HG03571 (cell line): ENCODE measurements around the gene GBE1.
"Not testable (repeated sequence)": the region's sequence is repeated elsewhere in the genome, so short reads cannot be mapped to it uniquely, and the experiment has no call there.

ENCODE experiments used
- ATAC-seq: cut with Tn5 transposase; IDR thresholded peaks from one replicate; pipeline ENCODE4 v1.9.1; 2021; ENCODE audit not compliant: unreplicated experiment

Gene GBE1

DNA sequence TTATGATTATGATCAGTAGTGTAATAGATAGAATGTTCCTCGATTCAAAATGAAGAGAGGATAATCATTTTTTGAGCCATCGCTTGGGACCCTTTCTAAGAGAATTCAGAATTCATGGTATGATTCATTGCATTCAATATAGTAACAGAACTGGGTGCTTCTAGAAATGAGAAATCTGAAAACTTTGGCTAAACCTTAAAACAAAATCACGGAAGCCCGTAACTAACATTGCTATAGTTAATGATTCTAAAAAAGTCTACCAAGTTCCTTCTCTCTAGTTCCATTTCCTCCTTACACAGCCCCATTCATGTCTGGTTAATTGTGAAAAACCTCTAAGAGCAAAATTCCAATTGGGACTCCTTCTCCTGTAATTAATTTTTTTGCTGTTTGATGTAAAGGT, 217.1 kb downstream of the GBE1 start:
- peak; percentile 71 for ATAC-seq

DNA sequence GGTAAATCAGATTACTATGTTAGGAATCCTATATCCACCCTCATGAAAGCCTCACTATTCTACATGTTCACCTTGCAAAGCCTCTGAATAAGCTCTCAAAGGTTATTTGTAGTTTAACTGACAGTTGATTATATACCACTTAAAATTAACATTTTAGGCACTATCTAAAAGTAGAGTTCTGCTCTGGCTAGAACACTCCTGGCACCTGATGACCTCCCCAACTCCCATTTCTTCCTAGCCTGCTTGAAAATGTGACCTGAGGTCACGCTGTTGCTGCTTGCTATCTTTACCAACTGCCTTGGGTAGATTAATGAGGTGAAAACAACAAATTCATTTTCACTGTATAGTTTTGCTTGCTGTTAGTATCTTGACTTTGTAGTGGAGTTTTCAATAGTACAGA, 220.7 kb downstream of the GBE1 start:
- no peak for ATAC-seq

DNA sequence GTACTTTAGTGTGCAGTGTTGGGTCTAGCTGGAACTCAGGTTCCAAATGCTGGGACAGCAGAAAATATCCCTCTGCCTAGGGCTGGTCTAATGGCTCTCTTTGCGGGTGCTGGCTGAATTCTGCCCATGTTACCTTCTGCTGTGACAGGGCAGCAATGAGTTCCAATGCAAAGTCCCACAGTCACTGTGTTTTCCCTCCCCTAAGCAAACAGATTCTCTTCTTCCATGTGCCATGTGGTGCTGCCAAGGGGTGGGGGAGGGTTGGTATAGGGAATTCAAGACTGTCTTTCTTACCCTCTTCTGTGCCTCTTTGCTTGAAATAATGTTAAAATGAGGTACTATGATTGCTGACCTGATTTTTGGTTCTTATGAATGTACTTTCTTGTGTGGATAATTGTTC, 229.6 kb downstream of the GBE1 start:
- ATAC-seq = no peak

DNA sequence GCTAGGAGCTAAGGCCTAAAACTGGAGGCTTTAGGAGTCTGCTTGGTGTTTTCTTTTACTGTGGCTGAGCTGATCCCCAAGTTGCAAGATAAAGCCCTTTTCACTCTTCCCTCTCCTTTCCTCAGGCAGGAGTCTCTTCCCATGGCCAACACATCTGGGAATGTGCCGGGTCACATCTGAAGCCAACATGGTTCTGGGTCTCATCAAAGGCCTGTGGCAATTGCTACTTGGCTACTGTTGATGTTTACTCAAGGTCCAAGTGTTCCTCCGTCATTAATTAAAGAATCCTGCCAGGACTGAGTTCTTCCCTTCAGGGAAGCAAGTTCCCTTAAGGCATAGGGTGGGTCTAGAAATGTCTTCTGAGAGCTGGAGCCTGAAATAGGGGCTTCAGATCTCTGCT, 230.2 kb downstream of the GBE1 start:
- ATAC-seq = no peak

DNA sequence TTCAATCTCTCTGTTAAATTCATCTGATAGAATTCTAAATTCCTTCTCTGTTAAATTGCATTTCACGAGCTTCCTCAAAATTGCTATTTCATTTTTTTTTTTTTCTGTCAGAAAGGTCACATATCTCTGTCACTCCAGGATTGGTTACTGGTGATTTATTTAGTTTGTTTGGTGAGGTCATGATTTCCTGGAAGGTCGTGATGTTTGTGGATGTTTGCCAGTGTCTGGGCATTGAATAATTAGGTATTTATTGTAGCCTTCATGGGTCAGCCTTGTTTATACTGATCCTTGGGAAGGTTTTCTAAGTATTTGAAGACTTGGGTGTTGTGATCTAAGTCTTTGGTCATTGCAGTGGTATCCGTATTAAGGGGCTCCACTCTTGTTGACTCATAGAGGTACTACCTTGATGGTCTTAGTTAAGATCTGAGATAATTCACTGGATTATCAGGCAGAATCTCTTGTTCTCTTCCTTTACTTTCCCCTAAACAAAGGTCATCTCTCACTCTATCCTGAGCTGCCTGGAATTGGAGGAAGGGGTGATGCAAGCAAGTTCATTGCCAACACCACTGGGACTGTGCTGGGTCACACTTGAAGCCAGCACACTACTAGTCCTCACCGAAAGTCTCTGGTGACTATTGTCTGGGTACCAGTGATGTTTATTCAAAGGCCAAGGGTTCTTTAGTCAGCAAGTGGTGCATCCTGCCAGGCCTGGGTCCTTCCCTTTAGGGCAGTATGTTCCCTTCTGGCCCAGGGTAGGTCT, 231.1 kb downstream of the GBE1 start:
- no peak for ATAC-seq

DNA sequence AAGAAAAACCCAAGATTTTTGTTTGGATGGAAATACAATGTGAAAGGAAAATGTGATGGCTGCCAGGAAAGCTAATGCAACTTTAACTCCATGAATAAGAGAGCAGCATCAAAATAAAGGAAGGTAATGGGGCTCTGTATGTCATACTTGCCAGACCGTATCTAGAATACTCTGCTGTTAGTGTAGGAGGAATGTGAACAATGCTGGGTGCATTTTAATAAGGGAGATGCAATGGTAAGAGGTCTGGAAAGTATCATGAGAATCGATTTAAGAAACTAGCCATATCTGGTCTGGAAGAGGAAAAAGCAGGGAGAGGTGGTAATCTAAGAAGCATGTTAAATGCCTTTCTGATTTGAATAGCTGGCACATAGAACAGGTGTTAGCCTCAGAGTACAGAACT, 239.6 kb downstream of the GBE1 start:
- ATAC-seq = no peak

DNA sequence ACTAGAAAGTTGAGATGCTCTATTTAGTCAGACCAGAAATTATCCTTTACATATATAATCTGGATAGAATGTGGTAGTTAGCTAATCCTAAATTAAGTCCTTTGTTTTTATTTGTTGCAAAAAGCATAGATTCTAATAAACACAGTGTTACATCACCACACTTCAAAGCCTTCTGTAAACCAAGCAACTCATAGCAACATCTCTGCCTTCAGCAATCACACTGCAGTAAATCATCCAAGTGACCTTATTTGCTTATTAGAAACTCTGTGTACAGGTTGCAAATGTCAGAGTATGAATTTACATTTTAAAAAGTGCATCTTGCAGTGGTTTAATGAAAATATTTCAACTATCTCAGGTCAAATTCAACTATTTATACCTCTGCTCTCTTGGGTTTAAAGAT, 242.5 kb downstream of the GBE1 start:
- no peak for ATAC-seq

DNA sequence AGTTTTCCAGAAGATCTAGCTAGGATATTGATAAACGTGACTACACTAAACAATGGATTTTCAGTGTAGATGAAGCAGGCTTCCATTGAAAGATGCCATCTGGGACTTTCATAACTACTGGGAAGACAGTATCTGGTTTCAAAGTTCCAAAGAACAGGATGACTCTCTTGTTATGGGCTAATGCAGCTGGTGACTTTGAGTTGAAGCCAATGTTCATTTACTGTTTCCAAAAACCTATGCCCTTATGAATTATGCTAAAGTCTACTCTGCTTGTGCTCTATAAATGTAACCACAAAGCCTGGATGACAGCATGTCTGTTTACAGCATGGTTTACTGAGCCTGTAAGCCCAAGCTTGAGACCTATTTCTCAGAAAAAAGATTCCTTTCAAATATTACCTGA, 245.4 kb downstream of the GBE1 start:
- ATAC-seq = no peak

DNA sequence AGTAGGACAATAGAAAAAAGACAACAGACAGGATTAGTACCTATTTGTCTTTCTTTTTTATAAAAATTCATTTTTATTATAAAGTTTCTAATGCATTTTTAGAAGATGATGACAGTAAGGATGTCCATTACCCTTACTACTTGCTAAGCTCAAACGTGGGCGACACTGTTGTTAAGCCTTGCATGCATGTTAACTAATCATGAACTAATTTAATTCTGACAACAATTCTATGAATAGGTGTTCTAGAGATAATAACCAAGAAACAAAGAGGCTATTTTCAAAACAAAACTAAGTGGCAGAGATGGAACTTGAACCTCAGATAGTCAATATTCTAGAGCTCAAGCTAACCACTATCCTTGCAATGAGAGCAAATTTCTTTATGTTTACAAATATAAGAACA, 247.9 kb downstream of the GBE1 start:
- no peak for ATAC-seq

DNA sequence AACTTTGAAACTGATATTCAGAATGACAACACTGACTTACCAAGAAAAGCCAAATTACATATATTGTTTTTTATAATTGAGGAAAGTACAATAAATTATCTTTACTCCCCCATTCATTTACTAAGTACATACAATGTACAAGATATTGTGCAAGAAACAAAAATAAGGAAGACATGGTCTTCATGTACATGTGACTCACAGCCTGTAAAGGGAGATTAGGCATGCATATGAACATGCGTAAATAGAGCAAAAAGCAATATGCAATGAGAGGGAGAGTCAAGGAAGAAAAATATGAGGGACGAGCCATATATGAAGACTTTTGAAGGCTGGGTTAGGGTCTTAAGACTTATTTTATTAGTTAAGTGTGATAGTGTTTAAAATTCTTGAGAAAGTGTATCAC, 258.4 kb downstream of the GBE1 start:
- ATAC-seq = no peak

DNA sequence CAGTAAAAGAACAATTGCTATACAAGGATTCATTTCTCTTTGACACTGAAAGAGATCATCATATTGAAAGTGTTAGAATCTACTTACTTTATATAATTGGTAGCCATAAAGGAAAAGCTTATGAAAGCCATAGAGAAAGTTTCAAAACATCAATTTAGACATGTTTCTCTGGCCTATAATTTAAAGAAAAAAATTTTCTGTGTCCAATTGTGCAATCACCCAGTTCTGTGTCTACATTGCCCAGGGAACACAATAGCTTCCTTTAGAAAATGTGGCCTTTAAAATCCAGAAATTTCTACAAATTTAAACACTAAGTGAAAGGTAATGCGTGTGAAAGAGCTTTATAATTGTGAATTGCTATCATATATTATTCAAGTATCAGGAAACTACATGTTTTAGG, 259.2 kb downstream of the GBE1 start:
- no peak for ATAC-seq

DNA sequence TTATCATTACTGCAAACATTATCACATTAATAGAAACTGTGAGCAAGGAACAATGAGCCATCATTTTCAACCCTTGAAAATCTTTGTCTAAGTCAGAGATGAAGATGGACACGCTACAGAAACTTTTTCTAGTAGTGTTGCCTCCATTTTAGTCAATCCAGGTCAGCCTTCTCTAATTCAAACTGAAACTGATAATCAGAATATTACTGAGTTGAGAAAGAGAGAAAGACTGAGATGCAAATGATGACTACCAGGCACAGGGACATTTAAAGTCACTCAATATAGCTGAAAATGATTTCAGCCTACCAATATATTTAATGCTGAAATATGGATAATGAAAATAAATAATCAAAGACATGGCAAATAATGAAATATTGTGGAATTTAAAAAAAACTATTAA, 261.4 kb downstream of the GBE1 start:
- ATAC-seq = no peak

DNA sequence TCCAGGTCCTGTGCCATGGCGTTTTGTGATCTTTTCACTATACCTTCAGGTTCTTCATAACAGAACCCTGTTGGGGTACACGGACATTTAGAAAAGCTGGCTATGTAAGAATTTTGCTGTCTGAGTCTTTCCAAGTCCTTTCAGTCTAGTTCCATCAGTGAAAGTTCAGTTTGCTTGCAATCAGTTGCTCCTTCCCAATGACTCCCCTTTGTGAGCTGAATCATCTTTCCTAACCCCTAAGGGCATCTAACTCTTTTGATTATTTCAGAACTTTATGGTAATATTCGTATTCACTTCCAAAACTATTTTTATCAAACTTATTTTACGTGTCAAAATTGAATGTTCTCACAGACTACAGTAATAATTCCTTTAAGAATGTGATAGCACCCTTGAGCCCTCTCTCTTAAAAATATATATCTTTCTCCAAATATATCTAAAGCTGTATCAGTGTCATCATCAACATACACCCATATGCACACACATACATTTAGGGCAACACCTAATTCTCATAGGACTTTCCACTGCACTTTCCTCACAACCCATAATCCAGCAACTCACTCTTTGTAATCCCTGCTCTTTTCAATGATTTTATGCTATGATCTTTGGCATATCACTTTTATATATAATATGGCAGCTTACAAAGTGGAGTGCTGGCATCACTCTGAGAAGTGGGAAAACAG, 263.7 kb downstream of the GBE1 start:
- no peak for ATAC-seq

DNA sequence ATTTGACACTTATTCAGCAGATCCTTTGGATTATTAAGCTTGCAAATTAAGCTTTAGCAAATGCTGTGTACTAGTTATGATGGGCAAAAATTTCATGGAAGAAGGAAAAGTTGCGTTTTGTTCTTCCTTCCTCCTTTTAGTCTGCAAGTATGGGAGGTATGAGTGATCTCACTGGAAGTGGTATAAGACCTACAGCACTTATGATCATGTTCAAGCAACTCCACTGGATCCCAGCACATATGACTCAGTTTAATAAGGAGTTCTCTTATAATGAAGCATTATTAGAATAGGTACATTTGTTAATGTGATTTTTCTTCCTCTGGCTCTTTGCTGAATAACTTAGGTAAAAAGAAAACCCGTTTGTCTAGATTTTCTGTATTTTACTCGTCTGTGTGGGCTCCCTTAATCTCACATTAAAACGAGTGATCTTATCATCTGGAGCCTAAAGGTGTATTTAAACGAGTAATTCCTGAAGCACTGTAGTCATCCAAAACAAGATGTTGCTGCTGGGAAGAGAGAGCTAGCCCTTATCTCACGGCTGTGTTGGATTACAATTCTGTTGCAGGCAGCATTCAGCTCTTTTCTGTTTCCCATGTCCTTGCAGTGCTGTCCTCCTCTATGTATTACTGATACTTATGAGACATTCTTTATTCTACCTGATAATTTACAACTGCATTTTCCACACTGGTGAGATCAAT, 264.9 kb downstream of the GBE1 start:
- no peak for ATAC-seq

DNA sequence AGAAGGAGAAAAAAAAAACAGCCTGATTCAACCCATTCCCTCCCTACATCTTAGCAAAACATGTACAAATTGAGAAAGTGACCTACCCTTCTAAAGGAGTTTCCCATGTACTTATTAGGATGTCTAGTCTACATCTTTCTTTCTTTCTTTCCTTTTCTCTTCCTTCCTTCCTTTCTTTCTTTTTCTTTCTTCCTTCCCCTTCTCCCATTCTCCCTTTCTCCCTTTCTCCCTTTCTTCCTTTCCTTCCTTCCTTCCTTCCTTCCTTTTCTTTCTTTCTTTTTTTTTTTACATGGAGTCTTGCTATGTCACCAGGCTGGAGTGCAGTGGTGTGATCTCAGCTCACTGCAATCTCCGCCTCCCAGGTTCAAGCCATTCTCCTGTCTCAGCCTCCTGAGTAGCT, 269.0 kb downstream of the GBE1 start:
- ATAC-seq = not testable (repeated sequence)

DNA sequence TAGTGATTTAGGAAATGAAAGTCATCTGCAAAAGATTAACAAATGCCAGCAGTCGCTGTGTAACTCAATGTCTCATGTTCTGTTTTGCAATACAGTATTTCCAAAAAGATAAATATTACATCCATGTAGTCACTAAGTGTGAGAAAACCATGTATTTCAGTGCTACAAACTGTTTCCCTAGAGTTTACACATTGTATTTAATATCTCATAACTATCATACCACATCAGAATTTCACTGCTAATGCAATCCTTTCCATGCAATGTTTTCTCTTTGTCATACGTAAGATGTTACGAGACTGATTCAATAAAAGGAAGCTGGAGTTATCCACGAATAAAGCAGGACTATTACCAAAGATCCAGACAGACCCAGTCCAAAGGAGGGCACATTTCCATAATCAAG, 269.4 kb downstream of the GBE1 start:
- ATAC-seq = no peak

DNA sequence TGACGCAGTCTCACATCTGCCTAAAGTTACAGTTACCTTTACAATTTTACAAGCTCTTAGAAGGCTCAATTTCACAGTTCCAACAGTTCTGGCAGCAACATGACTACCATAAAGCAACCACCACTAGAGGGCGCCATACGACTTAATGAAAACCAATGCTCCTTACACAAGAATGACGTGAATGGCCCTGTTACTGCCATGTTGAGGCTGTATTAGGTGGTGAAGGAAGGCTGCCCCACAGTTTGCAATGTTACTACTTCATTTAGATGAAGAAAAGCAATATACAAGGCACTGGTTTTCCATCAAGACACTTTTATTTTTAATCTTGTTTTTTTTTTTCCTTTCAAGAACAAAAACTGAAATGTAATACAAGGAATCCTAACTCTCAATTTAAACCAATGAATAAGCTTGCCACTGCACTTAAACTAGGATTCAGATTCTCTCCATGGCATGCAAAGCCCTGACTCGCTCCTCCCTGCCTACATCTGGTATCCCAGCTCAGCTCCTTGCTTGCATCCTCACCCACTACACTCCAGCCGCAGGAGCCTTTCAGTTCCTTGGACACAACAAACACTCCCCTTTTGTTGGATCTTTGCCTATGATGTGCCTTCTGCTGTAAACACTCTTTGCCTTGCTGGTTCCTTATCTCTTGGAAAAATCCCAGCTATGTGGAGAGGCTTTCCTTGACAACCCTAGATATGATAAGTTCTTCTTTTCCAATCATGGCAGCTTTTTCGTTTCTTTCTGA, 270.7 kb downstream of the GBE1 start:
- ATAC-seq = peak; percentile 90

DNA sequence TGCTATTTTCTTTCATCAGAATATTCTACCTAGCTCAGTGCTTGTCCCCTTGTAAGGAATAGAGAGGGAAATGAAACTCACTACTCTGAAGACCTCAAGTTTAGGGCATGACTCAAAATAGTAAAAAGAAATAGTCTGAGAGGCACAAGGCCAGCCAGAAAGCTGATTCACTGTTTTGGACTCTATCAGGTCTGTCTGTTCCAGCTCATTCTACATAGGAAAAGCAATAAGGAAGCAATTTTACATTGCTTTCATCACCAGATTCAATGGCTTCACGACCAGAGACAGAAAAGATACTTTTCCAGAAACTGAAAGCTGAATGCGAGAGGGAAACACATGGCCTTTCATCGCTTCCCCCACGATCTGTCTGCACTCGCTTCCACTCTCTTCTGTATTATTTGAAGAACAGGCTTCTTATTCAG, 276.0 kb downstream of the GBE1 start:
- ATAC-seq = peak; percentile 98

DNA sequence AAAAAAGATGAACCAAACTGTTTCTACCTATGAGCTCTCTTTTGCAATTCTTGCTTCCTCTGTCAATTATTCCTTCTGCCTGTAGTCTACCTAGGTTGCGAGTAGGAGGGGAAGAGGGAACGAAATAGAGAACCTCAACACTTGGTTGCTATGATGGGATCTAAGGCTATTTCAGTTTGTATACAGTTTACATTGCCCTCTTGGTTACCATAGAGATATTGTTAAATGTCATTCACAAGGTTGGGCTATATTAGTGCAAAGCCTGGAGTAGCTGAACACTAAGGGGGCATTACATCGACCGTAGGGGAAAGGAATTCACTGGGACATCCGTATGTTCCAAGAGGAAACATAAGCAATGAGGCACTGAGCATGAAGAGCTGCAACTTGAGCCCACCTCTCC, 276.9 kb downstream of the GBE1 start:
- ATAC-seq = no peak

DNA sequence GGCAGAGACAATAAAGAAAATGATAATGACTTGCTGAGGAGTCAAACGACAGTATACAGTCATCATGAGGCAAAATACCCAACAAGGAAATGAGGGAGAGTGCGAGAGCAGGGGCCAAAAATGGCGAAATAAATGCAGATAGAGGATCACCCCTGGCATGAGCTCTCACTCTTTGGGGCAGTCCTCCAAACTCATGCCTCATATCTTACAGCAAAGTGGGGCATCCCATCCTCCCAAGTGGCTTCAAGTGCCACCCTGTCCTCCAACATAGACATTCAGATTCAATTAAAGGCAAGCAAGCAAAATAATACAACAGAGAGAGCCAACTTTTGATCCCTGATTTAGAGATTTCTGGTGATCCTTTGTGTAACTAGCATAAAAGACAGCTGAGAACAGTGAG, 278.4 kb downstream of the GBE1 start:
- ATAC-seq = no peak

DNA sequence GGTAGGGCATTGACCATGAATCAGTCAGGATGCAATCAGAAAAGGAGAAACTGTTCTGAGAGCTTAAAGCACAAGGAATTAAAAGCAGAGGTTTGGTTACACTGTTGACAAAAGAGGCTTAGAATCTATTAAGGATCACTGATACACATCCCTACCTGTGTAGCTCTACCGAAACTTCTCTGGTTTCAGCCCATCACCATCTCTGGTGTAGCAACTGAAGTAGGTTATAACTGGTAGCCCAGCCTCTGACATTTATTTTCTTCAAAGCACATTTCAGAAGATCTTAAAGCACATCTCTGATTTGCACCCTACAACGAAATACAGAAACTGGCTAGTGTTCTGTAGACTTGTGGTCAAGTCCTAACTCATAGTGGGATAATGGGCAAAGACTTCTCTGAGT, 283.7 kb downstream of the GBE1 start:
- no peak for ATAC-seq

DNA sequence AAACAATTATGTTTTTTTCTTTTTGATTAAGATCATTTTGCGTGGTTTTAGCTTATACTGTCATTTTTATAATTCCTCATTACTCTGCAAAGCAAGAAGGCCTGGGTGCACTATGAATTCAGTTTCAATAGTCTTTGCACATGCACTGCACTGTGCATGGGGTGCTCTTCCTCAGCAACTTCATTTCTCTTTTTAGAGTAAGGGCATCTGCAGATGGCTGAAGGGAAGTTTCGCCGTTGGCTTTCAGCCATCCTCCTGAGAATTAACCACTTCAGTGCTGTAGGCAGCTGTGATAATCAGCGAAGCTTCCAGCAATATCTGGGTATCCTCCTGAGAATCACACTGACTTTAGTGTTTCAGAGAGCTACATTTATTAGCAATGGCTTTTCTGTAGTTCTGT, 284.8 kb downstream of the GBE1 start:
- ATAC-seq = no peak
